Colonic mucosa (tissue), 4 donors: ENCODE data around the gene CCDC30. TPM values are rescaled to one million over a fixed set of nuclear protein-coding genes. Genes with fewer than 3 reads are reported as not detected.
A peak's percentile ranks its signal among the peaks of the same experiment; 100 is the strongest.

Source experiments
- DNase-seq: peaks from one replicate; pipeline ENCODE4 v3.0.0-alpha.2; 2020
- H3K27ac ChIP-seq: fragments of 200-600 bp; one replicate; pipeline ENCODE4 v1.8.0; 2021
- H3K27me3 ChIP-seq: fragments of 200-600 bp; one replicate; pipeline ENCODE4 v1.8.0; 2021
- H3K36me3 ChIP-seq: fragments of 200-600 bp; one replicate; pipeline ENCODE4 v1.8.0; 2021
- H3K4me1 ChIP-seq: fragments of 200-600 bp; one replicate; pipeline ENCODE4 v1.8.0; 2021; ENCODE audit warnings: mild to moderate bottlenecking
- H3K4me3 ChIP-seq: fragments of 200-600 bp; one replicate; pipeline ENCODE4 v1.8.0; 2021
- H3K9ac ChIP-seq, 2 donors: one replicate each; pipeline ENCODE4 v1.7.0; 2013; ENCODE audit warnings: control low read depth in 2 of 2, low read depth in 2 of 2, low read length in 2 of 2
- H3K9me3 ChIP-seq: fragments of 200-600 bp; one replicate; pipeline ENCODE4 v1.8.0; 2021
- CTCF ChIP-seq: fragments of 200-600 bp; IDR thresholded peaks from one replicate; pipeline ENCODE4 v1.8.0; 2022; ENCODE audit warnings: antibody characterized with exemption, mild to moderate bottlenecking
- intact Hi-C: fragments of 100-400 bp; cut with DNase I; formaldehyde crosslinking; loops from one replicate; pipeline ENCODE4 v1.14.1; 2022
- total RNA-seq, 2 donors: library from RNA; stranded (reverse); fragmentation: NEBNext Ultra II Directional in 1 of 2; extraction: Animal tissue kit (Norgen Biotek cat#: 25700) in 1 of 2; gene quantifications; one replicate each; pipeline ENCODE4 v1.2.1, GENCODE V29; 2021
- donor health status: healthy.
- donor health status: DM: no; HTN: no; CAD: no.
- donor health status: DM: no; HTN: no; CAD: no.

The CCDC30 gene
- total RNA-seq, 2 donors from 2014 or later: 1.5 to 1.8 TPM

- intact Hi-C loops: no loop called here
- H3K4me3 ChIP-seq: no peak overlapping the region
- TF ChIP-seq CTCF: no peak
- no peaks in the 10 kb centered on the region for H3K9me3 ChIP-seq
- no peaks in the 10 kb centered on the region for H3K36me3 ChIP-seq
- H3K27me3 ChIP-seq: no peaks in the 10 kb centered on the region
- no peak overlapping the region for H3K9ac ChIP-seq
- no peak overlapping the region for H3K27ac ChIP-seq
- no peaks in the 10 kb centered on the region for H3K4me1 ChIP-seq
- DNase-seq: no peak
Observed at GRCh38 chr1:42427240-42427639, 35.8 kb upstream of the CCDC30 start.

GRCh38 chr1:42429603-42430002 is 33.5 kb upstream of the CCDC30 start:
- H3K27me3 ChIP-seq: no peaks in the 10 kb centered on the region
- TF ChIP-seq CTCF: no peak
- no peak overlapping the region for H3K9ac ChIP-seq
- H3K4me1 ChIP-seq: no peaks in the 10 kb centered on the region
- H3K4me3 ChIP-seq: no peak overlapping the region
- no peak for DNase-seq
- no peaks in the 10 kb centered on the region for H3K9me3 ChIP-seq
- intact Hi-C loops: no loop called here
- no peak overlapping the region for H3K27ac ChIP-seq
- no peaks in the 10 kb centered on the region for H3K36me3 ChIP-seq

- Histone ChIP-seq H3K9ac (peak overlapping the region in 1 of 2 donors; percentile 36), H3K4me1 (no peaks in the 10 kb centered on the region), H3K27me3 (no peaks in the 10 kb centered on the region), H3K9me3 (no peaks in the 10 kb centered on the region), H3K4me3 (no peak overlapping the region), H3K36me3 (no peaks in the 10 kb centered on the region), H3K27ac (peak overlapping the region; percentile 71)
- no peak for DNase-seq
- intact Hi-C loops: no loop called here
- TF ChIP-seq CTCF: no peak
Observed at GRCh38 chr1:42430286-42431135, 32.6 kb upstream of the CCDC30 start.

GRCh38 chr1:42431514-42431913 is 31.6 kb upstream of the CCDC30 start:
- intact Hi-C loops: no loop called here
- Histone ChIP-seq H3K36me3 (no peaks in the 10 kb centered on the region), H3K4me3 (no peak overlapping the region), H3K4me1 (no peaks in the 10 kb centered on the region), H3K27ac (peak overlapping the region; percentile 71), H3K27me3 (no peaks in the 10 kb centered on the region), H3K9me3 (no peaks in the 10 kb centered on the region), H3K9ac (peak overlapping the region in 1 of 2 donors; percentile 22)
- no peak for TF ChIP-seq CTCF
- DNase-seq: peak; percentile 62

- Histone ChIP-seq H3K9ac (no peak overlapping the region), H3K36me3 (no peaks in the 10 kb centered on the region), H3K4me3 (no peak overlapping the region), H3K4me1 (no peaks in the 10 kb centered on the region), H3K9me3 (no peaks in the 10 kb centered on the region), H3K27me3 (no peaks in the 10 kb centered on the region), H3K27ac (no peak overlapping the region)
- DNase-seq: no peak
- intact Hi-C loops: no loop called here
- no peak for TF ChIP-seq CTCF
Observed at GRCh38 chr1:42432714-42433113, 30.4 kb upstream of the CCDC30 start.
